Stimulated activated CD4-positive, alpha-beta T cell treated with anti-CD3 and anti-CD28 coated beads, TNF-alpha, amount 100 ng/mL, for 48 hours (primary cell): ENCODE results near the gene OLA1.

Experiments
- DNase-seq, 3 donors: peaks; one replicate each; pipeline ENCODE4 v3.0.0-alpha.2; 2020; ENCODE audit warnings: low read depth in 3 of 3

Gene OLA1

GRCh38 chr2:174180165-174180724 lies 68.1 kb downstream of the OLA1 start:
- no peak for DNase-seq

GRCh38 chr2:174177316-174177890 lies 70.9 kb downstream of the OLA1 start:
- no peak for DNase-seq

- DNase-seq, result no peak
Measured at GRCh38 chr2:174176898-174177297, 71.4 kb downstream of the OLA1 start.

GRCh38 chr2:174174741-174175140 lies 73.6 kb downstream of the OLA1 start:
- no peak for DNase-seq

GRCh38 chr2:174172802-174173355 lies 75.5 kb downstream of the OLA1 start:
- no peak for DNase-seq

GRCh38 chr2:174171686-174172445 lies 76.5 kb downstream of the OLA1 start:
- no peak for DNase-seq

DNA sequence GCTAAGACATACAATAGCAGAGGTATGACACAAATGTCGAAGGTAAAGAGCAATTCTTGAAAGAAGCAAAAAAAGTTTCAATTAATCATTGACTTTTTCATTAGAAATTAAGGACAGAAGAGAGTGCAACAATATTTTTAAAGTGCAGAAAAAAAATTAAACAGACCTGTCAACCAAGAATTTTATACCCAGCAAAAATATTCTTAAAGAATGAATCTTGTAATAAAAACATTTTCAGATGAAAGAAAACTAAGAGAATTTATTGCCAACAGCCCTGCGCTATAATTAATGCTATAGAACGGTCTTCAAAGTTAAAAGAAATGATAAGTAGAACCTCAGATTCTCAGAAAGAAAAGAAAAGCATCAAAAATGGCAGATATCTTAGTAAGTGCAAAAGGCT lies 79.0 kb downstream of the OLA1 start:
- DNase-seq, result no peak

DNA sequence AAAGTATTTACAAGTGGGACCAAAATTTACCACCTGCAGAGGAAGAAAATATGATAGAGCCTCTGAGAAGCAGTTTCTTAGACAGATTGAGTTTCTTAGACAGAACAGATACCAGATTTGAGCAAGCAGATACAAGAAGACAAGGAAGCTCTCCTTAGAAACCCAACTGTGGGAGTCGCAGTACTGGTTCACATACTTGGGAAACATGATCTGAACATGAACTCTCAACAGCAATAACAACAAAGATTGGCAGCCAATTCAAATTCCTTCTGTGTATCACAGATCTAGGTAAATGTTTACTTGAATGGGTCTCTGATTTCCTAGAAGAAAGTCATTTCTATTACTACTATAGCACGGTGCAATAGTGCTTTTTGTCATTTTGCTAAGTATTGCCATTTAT lies 82.1 kb downstream of the OLA1 start:
- no peak for DNase-seq

- DNase-seq, result no peak
Measured at GRCh38 chr2:174161490-174161889, 86.8 kb downstream of the OLA1 start.

DNA sequence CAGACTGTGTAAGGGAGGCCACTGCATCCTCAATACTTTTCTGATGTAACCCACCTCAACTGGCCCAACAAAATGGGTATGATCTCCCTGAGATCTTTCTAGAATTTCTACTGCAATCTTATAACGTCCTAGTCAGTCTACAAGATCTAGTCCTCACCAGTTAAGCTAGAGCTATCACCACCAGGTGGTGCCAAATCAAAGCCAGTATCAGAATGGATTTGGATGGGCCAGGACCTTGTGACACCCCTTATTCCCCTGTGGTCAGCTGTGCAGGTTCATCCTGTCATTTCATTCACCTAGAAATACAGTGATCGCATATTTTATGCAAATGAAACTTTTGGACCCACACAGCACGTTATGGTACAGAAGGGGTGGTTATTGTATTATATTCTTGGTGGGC lies 90.3 kb downstream of the OLA1 start:
- no peak for DNase-seq

DNA sequence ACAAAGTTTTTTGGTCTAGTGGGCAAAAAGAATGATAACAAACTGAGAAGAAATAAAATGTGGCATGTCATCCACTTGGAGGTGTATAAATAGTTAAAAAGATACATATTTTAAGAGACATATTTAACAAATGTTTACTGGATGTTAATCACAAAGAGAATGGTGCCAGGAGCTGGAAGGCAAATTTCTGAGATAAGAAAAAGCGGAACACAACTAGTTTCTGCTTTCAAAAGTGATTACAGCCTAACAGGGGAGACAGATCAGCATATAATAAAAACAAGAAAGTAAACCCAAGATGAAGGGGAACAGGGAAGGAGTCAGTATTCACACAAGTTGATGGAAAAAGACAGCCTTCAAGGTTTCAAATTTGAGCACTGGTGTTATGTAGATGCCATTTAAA lies 91.3 kb downstream of the OLA1 start:
- DNase-seq, result no peak

DNA sequence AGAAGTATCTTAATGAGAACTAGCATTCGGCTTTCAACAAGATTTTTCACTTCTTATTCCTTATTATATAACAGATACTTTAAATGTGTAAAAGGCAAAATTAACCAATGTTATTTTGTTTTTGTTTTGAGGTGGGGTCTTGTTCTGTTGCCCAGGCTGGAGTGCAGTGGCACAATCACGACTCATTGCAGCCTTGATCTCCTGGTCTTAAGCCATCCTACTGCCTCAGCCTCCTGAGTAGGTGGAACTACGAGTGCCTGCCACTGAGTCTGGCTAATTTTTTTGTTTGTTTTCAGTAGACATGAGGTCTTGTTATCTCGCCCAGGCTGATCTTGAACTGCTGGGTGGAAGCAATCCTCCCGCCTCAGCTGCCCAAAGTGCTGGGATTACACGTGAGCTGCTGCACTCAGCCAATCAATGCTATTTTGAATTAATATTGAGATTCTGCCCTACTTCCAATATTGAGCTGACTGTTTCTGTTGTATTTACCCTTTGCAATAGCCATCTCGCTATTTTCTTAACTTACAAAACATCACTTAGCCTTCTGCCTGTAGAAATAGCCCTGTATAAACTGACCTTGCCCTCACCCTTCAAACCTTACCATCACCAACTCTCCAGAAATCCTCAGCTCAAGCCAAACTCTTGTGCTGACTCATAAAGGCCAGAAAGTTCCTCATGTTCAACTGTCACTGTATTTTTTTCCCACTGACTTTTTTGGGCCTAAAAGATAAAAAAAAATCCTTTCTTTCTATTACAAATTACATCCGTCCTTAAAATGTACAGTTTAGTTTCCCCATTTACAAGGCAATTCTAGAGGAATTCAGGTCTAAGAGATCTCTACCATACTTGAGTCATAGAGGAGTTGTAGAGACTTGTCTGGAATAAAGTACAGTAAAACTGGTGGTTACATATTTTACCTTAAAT lies 94.3 kb downstream of the OLA1 start:
- no peak for DNase-seq

DNA sequence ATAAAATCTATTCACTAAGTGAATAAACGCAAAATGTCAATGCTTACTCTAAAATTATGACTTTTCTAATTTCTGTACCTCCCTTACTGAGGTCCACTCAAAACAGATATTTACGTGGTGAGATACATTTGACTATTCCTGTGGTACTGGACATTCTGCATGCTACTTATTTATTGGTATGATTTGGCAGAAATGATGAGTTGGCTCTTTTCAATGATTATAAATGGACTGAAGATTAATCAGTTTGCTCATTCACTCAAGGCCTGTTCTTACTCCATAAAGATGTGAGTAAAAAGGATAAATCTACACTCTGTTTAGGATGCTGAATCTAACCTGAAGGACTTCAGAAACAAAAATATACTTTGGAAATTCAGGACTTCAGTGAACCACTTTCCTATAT lies 98.8 kb downstream of the OLA1 start:
- no peak for DNase-seq

GRCh38 chr2:174148833-174149232 lies 99.5 kb downstream of the OLA1 start:
- no peak for DNase-seq

GRCh38 chr2:174145827-174146226 lies 102.5 kb downstream of the OLA1 start:
- no peak for DNase-seq

- no peak for DNase-seq
Measured at GRCh38 chr2:174142290-174142689, 106.0 kb downstream of the OLA1 start.

GRCh38 chr2:174138161-174138560 lies 110.2 kb downstream of the OLA1 start:
- no peak for DNase-seq

- DNase-seq, result no peak
Measured at GRCh38 chr2:174135981-174136380, 112.4 kb downstream of the OLA1 start.

GRCh38 chr2:174125090-174125489 lies 123.2 kb downstream of the OLA1 start:
- DNase-seq, result no peak

DNA sequence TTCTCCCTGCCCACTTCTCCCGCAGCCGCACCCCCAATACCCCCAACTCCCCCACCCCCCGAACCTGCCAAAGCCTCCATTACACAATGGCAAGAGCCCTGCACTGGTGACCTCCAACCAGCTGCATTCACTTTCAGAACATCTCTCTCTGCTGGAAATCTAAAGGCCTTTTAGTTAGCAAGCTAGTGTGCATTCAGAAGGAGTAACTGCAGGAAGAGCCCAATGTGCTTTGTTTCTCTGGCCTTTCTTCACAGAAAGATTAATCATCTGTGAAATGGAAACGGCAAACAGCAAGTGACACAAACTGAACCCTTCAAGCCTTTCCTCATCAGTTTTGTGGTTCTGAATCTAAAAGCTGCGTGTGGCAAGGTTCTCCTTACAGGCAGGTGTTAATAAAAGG lies 124.2 kb downstream of the OLA1 start:
- no peak for DNase-seq

GRCh38 chr2:174122185-174122584 lies 126.1 kb downstream of the OLA1 start:
- DNase-seq, result no peak

DNA sequence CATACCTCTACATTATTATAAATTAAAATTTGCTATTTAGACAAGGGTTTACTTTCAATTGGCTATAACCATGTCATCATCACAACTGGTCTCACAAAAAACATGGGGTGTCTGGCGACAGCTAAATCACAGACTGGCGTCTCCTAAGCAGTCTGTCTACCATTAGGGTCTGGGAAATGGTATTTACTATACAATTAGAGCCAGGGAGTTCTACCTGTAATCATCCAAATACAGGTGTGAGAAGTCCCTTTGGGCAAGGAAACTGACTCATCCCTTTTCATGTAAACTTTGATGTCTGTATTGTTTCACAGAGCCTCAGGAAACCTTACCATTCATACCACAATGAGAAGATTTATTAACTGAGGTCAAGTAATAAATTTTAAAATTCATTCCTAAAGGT lies 126.7 kb downstream of the OLA1 start:
- no peak for DNase-seq
